GM19023 (cell line): Measurements from ENCODE around the gene ZCCHC14.
"Not testable (repeated sequence)": the region's sequence is repeated elsewhere in the genome, so short reads cannot be mapped to it uniquely, and the experiment has no call there.

Experiments
- ATAC-seq: cut with Tn5 transposase; IDR thresholded peaks from one replicate; pipeline ENCODE4 v1.9.1; 2021; ENCODE audit warnings: mild to moderate bottlenecking, moderate library complexity; ENCODE audit not compliant: unreplicated experiment

Gene ZCCHC14

GRCh38 chr16:87497767-87498290 is 5.0 kb upstream of the ZCCHC14 start:
- ATAC-seq: not testable (repeated sequence)

DNA sequence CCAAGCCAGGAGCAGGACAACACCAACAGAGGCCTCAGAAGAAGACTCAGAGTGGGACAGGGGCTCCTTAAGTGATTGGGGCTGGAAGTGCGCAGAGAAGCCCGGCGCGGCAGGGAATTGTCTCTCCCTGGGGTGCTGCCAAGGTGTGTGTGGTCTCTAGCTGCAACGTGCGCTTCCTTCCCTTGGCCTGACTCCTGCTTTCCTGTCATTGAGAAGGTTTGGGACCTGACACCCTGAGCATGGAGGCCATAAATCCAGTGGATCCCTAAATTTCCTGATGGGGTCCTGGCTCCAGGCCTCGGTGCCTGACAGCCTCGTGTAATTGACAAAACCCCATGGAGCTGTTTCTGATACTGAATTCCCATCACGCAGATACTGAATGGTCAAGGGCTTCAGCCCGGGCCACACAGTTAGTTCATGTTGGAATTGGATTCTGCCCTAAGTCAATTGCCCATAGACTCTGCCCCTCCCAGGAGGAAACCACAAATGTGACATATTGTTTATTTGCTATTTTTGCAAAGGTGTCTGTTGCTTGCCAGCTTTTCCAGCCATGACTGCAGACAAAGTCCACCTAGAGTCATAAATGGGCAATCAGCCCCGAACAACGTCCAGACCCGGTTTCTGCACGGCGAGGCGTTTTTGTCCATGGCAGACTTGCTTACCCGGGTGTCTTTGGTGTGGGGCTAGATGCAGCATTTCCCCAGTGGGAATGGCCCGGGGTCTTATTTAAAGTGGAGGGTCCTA is 4.4 kb upstream of the ZCCHC14 start:
- ATAC-seq: not testable (repeated sequence)

GRCh38 chr16:87496447-87496801 is 3.6 kb upstream of the ZCCHC14 start:
- ATAC-seq: no peak

- ATAC-seq: no peak
These were observed 3.0 kb upstream of the ZCCHC14 start for GRCh38 chr16:87495578-87496446.

GRCh38 chr16:87493608-87494280 is 920 bp upstream of the ZCCHC14 start:
- no peak for ATAC-seq

- ATAC-seq: no peak
These were observed 563 bp downstream of the ZCCHC14 start for GRCh38 chr16:87492291-87492630.

DNA sequence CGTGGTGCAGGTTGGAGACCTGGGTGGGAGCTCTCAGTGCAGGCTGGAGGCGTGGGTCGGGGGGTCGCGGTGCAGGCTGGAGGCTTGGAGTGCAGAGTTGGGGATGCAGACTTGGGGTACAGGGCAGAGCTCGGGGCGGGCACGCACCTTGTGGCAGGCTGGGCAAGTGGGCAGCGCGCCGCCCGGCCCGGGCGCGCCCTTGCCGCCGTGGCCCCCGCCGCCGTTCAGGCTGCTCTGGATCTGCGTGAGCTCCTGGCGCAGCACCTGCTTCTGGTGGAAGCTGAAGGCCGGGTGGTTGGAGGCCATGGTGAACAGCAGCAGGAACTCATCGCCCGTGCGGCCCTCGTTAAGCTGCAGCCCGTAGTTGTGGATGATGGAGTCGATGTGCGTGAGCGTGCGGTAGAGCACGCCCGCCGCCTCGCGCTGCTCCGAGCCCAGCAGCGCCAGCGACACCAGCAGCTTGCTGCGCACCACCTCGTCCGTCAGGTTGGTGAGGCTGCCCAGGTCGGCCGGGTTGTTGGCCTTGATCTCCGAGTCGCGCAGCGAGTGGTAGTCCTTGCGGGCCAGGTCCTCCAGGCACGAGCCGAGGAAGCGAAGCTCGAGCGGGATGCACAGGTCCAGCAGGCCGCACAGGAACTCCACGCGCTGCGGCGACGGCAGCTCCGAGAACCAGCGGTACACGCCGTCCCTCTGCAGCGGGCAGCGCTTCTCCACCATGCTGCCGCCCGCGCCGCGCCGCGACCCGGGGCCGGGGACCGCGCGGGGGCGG is 1.1 kb downstream of the ZCCHC14 start:
- no peak for ATAC-seq

GRCh38 chr16:87490799-87491521 is 1.9 kb downstream of the ZCCHC14 start:
- not testable (repeated sequence) for ATAC-seq

DNA sequence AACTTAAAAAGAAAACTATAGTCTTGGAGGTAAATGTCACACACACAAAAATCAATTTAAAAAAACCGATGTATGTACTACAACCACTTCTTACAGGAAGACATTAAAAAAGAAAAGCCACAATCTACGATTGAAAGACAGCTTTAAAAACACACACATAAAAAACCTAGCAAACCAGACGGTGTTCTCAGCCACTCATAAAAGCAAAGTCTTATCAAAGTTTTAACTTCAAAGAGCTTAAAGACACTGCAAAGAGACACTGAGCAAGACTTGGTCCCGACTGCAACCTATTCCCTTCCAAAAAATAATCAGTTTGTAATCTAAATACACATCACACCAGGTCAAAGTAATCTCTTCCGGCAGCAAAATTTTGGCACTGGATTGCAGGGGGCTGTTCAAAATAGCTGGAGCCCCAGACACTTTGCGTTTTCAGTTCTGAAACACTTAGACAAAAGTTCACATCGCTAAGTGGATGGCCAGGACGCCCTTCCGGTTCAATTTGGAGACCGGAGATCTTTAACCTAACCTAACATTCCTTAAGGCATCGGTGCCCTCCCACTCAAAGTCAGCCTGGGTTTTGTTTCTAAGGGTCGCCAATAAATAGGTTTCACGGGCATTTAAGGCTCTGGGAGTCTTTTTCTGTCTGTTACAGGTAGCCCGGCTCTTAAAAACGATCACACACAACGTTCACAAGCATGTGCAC is 2.6 kb downstream of the ZCCHC14 start:
- ATAC-seq: no peak

GRCh38 chr16:87489434-87490045 is 3.3 kb downstream of the ZCCHC14 start:
- no peak for ATAC-seq

- ATAC-seq: not testable (repeated sequence)
These were observed 3.9 kb downstream of the ZCCHC14 start for GRCh38 chr16:87488960-87489359.

DNA sequence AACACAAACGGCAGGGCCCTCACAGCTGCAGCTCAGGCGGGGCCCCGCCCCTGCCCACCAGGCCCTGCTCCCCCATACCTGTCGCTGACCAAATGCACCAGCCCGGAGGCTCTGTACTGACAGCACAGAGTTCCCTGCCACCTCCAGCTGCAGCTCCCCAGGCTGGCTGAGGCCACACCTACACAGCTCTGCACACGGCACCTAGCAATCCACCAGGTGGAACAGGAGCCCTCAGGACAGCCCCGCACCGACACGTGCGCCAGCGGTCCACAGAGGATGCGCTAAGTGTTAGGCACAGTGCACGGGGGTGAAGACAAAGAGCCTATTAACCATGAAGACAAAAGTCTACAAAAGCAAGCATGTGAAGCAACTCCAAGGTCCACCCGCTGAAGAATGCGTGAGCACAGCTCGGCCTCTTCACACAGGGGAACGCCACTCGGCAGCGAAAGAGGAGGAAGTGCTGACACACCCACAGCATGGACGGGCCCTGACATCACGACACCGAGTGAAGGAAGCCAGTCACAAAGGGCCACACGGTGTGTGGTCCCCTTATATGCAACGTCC is 5.4 kb downstream of the ZCCHC14 start:
- no peak for ATAC-seq

DNA sequence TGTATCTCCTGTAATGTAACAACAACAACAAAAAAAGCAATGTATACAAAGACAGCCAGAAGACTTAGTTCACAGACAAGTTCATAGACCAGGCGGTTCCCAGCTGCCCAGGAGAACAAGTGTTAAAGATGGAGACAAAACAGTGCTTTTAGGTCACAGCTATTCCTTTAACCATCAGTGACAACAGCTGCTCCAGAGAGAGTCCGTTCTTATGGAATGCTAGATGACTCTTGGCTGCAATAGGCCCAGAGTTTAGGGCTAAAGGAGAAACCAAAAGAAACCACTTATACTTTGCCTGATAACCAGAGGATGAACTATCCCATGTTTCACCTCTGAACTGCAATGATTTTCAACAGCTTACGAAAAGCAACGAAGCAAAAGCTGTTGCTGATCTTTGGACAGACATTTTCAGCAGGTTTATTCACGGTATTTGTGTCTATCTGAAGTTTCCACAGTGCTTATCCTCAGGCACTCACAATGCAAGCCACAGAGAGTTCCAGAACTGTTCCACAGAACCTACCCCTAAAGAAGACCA is 6.0 kb downstream of the ZCCHC14 start:
- ATAC-seq: no peak

DNA sequence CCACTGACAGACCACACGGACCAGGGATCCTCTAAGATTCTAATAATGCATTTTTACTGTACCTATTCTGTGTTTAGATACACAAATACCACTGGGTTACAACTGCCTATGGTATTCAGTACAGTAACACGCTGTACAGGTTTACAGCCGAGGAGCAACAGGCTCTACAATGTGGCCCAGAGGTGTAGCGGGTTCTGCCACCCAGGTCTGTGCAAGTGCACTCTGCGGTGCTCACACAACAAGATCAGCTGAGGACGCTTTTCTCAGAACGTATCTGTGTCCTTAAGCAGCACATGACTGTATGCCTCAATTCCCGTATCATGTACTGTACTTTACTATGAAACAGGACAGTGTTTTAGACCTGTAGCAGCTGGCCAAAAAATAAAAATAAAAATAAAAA is 6.5 kb downstream of the ZCCHC14 start:
- no peak for ATAC-seq

DNA sequence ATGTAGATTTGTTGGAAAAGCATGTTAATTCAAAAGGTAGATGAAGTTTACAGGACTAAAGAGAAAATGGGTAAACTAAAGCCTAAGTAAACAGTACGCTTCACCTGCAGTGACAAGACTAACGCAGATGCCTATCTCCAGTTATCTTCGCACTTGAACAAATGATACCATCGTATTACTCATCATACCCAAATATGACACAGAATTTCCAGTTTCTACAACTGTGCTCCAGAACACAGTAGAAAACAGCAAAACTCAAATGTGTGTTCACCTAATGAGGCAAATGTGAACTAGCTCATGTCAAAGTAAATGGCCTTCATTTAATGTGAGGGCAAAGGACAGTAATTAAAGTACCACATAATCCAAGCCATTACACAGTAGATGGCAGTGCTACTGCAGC is 7.0 kb downstream of the ZCCHC14 start:
- ATAC-seq: not testable (repeated sequence)

DNA sequence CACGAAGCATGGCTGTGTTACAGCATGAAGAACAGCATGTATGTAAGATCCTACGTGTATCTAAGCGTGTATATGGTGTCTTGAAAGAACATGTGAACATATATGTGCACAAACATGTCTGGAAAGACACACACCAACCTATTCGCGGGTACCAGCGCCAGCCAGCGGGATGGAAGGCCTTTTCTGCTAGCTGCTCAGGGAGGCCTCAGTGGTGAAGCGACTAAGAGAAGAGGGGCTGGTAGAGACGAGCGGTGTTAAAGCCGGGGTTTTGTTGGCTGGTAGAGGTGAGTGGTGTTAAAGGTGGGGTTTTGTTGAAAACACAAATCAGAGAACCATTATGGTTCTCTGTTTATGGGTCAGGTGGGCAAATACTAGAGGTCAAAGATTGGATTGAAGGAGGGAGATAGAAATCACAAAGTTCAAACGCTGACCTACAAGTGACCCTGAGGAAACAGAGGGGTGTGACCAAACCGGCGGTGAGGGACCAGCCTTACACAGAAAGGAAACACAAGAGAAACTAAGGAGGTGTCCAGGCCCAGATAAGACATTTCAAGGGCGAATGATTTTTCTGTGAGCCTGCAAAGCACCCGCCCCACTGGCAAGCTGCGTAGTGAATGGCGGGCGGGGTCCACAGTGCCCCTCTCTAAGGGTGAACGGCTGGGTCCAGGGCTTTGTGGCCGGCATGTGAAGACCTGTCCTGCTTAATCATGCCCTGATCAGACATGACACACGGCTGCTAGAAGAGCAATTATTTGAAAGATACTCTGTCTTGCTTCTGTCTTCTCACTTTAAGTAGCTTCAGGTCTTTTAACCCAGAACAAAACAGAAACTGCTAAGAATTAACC is 8.1 kb downstream of the ZCCHC14 start:
- no peak for ATAC-seq

- no peak for ATAC-seq
These were observed 9.3 kb downstream of the ZCCHC14 start for GRCh38 chr16:87483481-87483880.

GRCh38 chr16:87482670-87483069 is 10.2 kb downstream of the ZCCHC14 start:
- ATAC-seq: not testable (repeated sequence)
